Trophoblast cell (in vitro differentiated cells and primary cell): Measurements from ENCODE around the gene KCNQ4.

Experiments used
- DNase-seq, 2 donors: peaks; one replicate each; pipeline ENCODE4 v3.0.0-alpha.2; 2016
- H2AFZ ChIP-seq: 2 replicates; pipeline ENCODE4 v1.6.1; 2013; ENCODE audit warnings: low read length, moderate library complexity, mild to moderate bottlenecking; ENCODE audit not compliant: insufficient read depth, poor library complexity
- H2AK5ac ChIP-seq: 2 replicates; pipeline ENCODE4 v1.6.1; 2013; ENCODE audit warnings: mild to moderate bottlenecking, low read length
- H2BK120ac ChIP-seq: 2 replicates; pipeline ENCODE4 v1.6.1; 2013; ENCODE audit warnings: low read length, mild to moderate bottlenecking, moderate library complexity; ENCODE audit not compliant: insufficient read depth, poor library complexity
- H2BK12ac ChIP-seq: 2 replicates; pipeline ENCODE4 v1.6.1; 2013; ENCODE audit warnings: mild to moderate bottlenecking, low read length, moderate library complexity
- H2BK5ac ChIP-seq: 2 replicates; pipeline ENCODE4 v1.6.1; 2013; ENCODE audit warnings: low read length, low read depth, moderate library complexity, mild to moderate bottlenecking; ENCODE audit not compliant: poor library complexity
- H3K14ac ChIP-seq: 2 replicates; pipeline ENCODE4 v1.6.1; 2013; ENCODE audit warnings: mild to moderate bottlenecking, low read length
- H3K18ac ChIP-seq: 2 replicates; pipeline ENCODE4 v1.6.1; 2013; ENCODE audit warnings: mild to moderate bottlenecking, low read length
- H3K23ac ChIP-seq: 2 replicates; pipeline ENCODE4 v1.6.1; 2013; ENCODE audit warnings: low read length
- H3K27ac ChIP-seq: 2 replicates; pipeline ENCODE4 v1.5.1; 2013; ENCODE audit warnings: low read depth, mild to moderate bottlenecking, inconsistent platforms, low read length, moderate library complexity
- H3K27me3 ChIP-seq: 2 replicates; pipeline ENCODE4 v1.6.1; 2013; ENCODE audit warnings: inconsistent platforms, mild to moderate bottlenecking, low read length, moderate library complexity; ENCODE audit not compliant: insufficient read depth
- H3K36me3 ChIP-seq, 2 experiments: 1 replicate in 1 of 2; 2 replicates in 1 of 2; pipeline ENCODE4 v1.6.1; 2013; ENCODE audit warnings: low read length in 2 of 2, mild to moderate bottlenecking in 2 of 2, moderate library complexity in 1 of 2; ENCODE audit not compliant: insufficient read depth in 2 of 2, control insufficient read depth in 1 of 2
- H3K4ac ChIP-seq: 2 replicates; pipeline ENCODE4 v1.6.1; 2013; ENCODE audit warnings: low read depth, mild to moderate bottlenecking, low read length, moderate library complexity
- H3K4me1 ChIP-seq, 2 experiments: 1 replicate in 1 of 2; 2 replicates in 1 of 2; pipeline ENCODE4 v1.6.1; 2013; ENCODE audit warnings: low read length in 2 of 2, mild to moderate bottlenecking in 2 of 2, moderate library complexity in 1 of 2; ENCODE audit not compliant: insufficient read depth in 2 of 2, control insufficient read depth in 1 of 2
- H3K4me2 ChIP-seq: 2 replicates; pipeline ENCODE4 v1.6.1; 2013; ENCODE audit warnings: inconsistent platforms, mild to moderate bottlenecking, low read length, moderate library complexity
- H3K4me3 ChIP-seq: 2 replicates; pipeline ENCODE4 v1.5.1; 2013; ENCODE audit warnings: mild to moderate bottlenecking, low read depth, low read length, inconsistent platforms
- H3K79me1 ChIP-seq: one replicate; pipeline ENCODE4 v1.6.1; 2013; ENCODE audit warnings: low read length
- H3K79me2 ChIP-seq: 2 replicates; pipeline ENCODE4 v1.6.1; 2013; ENCODE audit warnings: low read length, mild to moderate bottlenecking; ENCODE audit not compliant: control insufficient read depth, insufficient read depth, poor library complexity
- H3K9ac ChIP-seq: 2 replicates; pipeline ENCODE4 v1.6.1; 2013; ENCODE audit warnings: mild to moderate bottlenecking, low read length
- H3K9me3 ChIP-seq: 2 replicates; pipeline ENCODE4 v1.6.1; 2013; ENCODE audit warnings: low read depth, mild to moderate bottlenecking, control low read depth, inconsistent platforms, low read length; ENCODE audit not compliant: insufficient read depth
- H4K12ac ChIP-seq: 2 replicates; pipeline ENCODE4 v1.6.1; 2013; ENCODE audit warnings: low read depth, mild to moderate bottlenecking, low read length, moderate library complexity
- H4K8ac ChIP-seq: 2 replicates; pipeline ENCODE4 v1.6.1; 2013; ENCODE audit warnings: low read depth, mild to moderate bottlenecking, low read length, moderate library complexity
- H4K91ac ChIP-seq: one replicate; pipeline ENCODE4 v1.6.1; 2013; ENCODE audit warnings: low read depth, mild to moderate bottlenecking, low read length, moderate library complexity
- WGBS: extraction: QIAGEN DNeasy Blood & Tissue Kit; methylation state at CpG from one replicate; pipeline ENCODE4 v1.1.7; 2013; ENCODE audit warnings: missing lambda C conversion rate; ENCODE audit not compliant: insufficient read length, insufficient coverage; ENCODE audit errors: extremely low coverage; 5-methylcytosine and 5-hydroxymethylcytosine counted together

Gene KCNQ4

DNA sequence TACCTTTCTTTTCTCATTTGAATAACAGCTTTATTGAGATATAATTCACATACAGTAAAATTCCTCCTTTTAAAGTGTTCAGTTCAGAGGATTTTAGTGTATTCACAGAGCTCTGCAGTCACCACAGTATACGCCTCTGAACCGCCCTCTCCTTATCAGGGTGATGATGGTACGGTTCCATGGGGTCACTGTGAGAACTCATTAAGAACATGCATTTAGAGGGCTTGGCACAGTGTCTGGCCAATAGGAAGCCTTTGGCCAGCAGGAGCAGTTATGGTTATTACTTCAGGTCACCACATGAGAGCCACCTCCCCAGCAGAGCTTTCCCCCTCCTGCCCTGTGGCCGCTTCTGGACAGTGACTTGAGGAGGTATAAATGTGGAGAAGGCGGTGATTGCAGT lies 27.3 kb downstream of the KCNQ4 start:
- H3K4ac ChIP-seq: no peak overlapping the region
- H4K8ac ChIP-seq: no peak overlapping the region
- H2AFZ ChIP-seq: no peak overlapping the region
- H3K79me1 ChIP-seq: no peaks in the 10 kb centered on the region
- no peak overlapping the region for H4K12ac ChIP-seq
- no peak overlapping the region for H3K4me2 ChIP-seq
- no peak overlapping the region for H3K14ac ChIP-seq
- H3K9me3 ChIP-seq: peaks cover 4% of the 10 kb centered on the region
- peaks cover 0 to 2% of the 10 kb centered on the region in 2 experiments for H3K4me1 ChIP-seq
- H3K27me3 ChIP-seq: no peaks in the 10 kb centered on the region
- no peak overlapping the region for H2BK12ac ChIP-seq
- H2BK120ac ChIP-seq: no peak overlapping the region
- no peak overlapping the region for H3K27ac ChIP-seq
- no peaks in the 10 kb centered on the region for H3K36me3 ChIP-seq
- H3K79me2 ChIP-seq: no peaks in the 10 kb centered on the region
- no peak overlapping the region for H3K23ac ChIP-seq
- H2BK5ac ChIP-seq: no peak overlapping the region
- H3K9ac ChIP-seq: no peak overlapping the region
- no peak overlapping the region for H2AK5ac ChIP-seq
- H4K91ac ChIP-seq: no peak overlapping the region
- no peak overlapping the region for H3K18ac ChIP-seq
- no peak for DNase-seq
- no CpG with 5 or more reads among the region's 5 CpGs for WGBS
- no peak overlapping the region for H3K4me3 ChIP-seq

DNA sequence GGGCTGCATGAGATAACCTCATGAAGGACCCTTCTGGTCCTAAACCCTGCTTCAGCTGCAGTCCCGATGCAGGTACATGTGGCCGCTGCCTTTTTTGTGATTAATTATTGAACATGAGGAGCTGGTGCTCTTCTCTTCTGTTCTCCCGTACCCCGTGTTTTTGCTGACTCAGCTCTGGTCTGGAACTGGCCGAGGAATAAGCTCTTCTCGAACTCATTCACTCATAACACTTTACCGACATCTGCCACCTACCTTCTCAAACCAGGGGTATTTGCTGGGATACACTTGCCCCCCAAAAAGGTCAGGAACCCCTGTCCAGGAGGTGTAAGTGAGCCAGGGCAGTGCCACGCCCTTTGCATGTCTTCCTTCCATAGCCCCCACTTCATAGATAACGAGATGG lies 31.8 kb downstream of the KCNQ4 start:
- peaks cover 12% of the 10 kb centered on the region for H3K9me3 ChIP-seq

DNA sequence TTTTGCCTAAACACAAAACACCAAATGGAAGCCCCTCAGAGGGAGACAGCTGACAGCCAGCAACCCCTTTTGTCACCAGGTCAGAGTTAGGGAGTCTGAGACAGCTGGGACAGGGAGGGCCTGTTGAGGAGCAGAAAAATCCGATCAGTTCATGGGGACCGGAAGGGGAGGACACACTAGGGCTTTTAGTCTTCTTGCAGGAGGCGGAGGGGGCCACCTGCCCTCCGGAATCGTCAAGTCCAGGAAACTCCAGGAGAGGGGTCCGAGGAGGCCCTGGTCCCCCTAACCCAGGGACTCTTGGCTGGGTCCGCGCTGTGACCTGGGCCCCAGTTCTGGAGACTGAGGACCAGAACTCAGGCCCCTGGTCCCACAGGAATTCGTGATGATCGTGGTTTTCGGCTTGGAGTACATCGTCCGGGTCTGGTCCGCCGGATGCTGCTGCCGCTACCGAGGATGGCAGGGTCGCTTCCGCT lies 34.2 kb downstream of the KCNQ4 start:
- H2AK5ac ChIP-seq: no peak overlapping the region
- H2BK120ac ChIP-seq: no peak overlapping the region
- no CpG with 5 or more reads among the region's 19 CpGs for WGBS
- no peak overlapping the region for H3K4ac ChIP-seq
- H4K12ac ChIP-seq: no peak overlapping the region
- peak overlapping the region; percentile 96 for H3K4me2 ChIP-seq
- H4K8ac ChIP-seq: no peak overlapping the region
- no peak overlapping the region for H2AFZ ChIP-seq
- H3K9ac ChIP-seq: no peak overlapping the region
- H3K79me1 ChIP-seq: no peaks in the 10 kb centered on the region
- H3K27ac ChIP-seq: no peak overlapping the region
- H3K4me3 ChIP-seq: no peak overlapping the region
- no peak overlapping the region for H3K23ac ChIP-seq
- no peaks in the 10 kb centered on the region for H3K79me2 ChIP-seq
- H3K27me3 ChIP-seq: peaks cover 14% of the 10 kb centered on the region
- H3K4me1 ChIP-seq: peaks cover 4% of the 10 kb centered on the region in 2 experiments
- DNase-seq: no peak
- H2BK12ac ChIP-seq: no peak overlapping the region
- H2BK5ac ChIP-seq: no peak overlapping the region
- no peak overlapping the region for H3K18ac ChIP-seq
- H3K9me3 ChIP-seq: peaks cover 12% of the 10 kb centered on the region
- H3K36me3 ChIP-seq: no peaks in the 10 kb centered on the region
- H3K14ac ChIP-seq: no peak overlapping the region
- H4K91ac ChIP-seq: no peak overlapping the region

More for the DNA sequence above, 31.8 kb downstream of the KCNQ4 start:
- Histone ChIP-seq H3K23ac (no peak overlapping the region), H3K14ac (no peak overlapping the region), H3K27me3 (peaks cover 14% of the 10 kb centered on the region), H3K4ac (no peak overlapping the region), H3K4me3 (no peak overlapping the region), H3K4me1 (peaks cover 4% of the 10 kb centered on the region in 2 experiments), H3K9ac (no peak overlapping the region), H4K8ac (no peak overlapping the region), H3K36me3 (no peaks in the 10 kb centered on the region), H2BK5ac (no peak overlapping the region), H2BK12ac (no peak overlapping the region), H2AK5ac (no peak overlapping the region), H4K12ac (no peak overlapping the region), H4K91ac (no peak overlapping the region), H3K79me2 (no peaks in the 10 kb centered on the region), H2AFZ (no peak overlapping the region), H3K27ac (no peak overlapping the region), H3K79me1 (no peaks in the 10 kb centered on the region), H3K4me2 (no peak overlapping the region), H3K18ac (no peak overlapping the region), H2BK120ac (no peak overlapping the region)
- no CpG with 5 or more reads among the region's 9 CpGs for WGBS
- no peak for DNase-seq

DNA sequence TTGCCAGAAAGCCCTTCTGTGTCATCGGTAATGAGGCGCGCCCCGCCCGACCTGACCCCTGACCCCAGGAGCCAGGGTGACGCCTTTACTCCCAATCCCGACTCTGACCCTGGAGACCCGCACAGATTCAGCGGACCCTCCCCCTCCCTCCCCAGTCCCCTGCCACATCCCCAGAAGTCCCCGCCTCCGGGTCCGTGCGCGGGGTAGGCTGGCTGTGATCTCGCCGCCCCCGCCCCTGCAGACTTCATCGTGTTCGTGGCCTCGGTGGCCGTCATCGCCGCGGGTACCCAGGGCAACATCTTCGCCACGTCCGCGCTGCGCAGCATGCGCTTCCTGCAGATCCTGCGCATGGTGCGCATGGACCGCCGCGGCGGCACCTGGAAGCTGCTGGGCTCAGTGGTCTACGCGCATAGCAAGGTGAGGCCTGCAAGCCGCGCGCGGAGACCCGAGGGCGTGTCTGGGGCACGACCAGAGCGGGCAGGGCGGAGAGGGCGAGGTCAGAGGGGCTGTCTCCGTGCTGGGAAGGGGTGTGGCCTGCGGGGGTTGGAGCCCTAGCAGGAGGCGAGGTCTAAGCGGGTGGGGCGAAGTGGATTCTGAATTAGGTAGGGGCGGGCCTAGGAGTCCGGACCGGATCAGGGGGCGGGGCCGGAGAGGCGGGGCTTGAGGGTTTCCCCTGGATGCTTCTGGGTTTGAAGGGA lies 34.8 kb downstream of the KCNQ4 start:
- Histone ChIP-seq H3K9ac (no peak overlapping the region), H3K79me2 (no peaks in the 10 kb centered on the region), H4K91ac (no peak overlapping the region), H3K23ac (no peak overlapping the region), H3K27ac (no peak overlapping the region), H2AFZ (peak overlapping the region; percentile 74), H3K79me1 (no peaks in the 10 kb centered on the region), H2BK120ac (no peak overlapping the region), H3K9me3 (peaks cover 8% of the 10 kb centered on the region), H3K14ac (no peak overlapping the region), H3K4me2 (peak overlapping the region; percentile 96), H3K4me1 (peaks cover 4% of the 10 kb centered on the region in 2 experiments), H4K12ac (no peak overlapping the region), H2AK5ac (no peak overlapping the region), H3K27me3 (peaks cover 14% of the 10 kb centered on the region), H3K18ac (no peak overlapping the region), H3K4me3 (peak overlapping the region; percentile 55), H4K8ac (no peak overlapping the region), H3K4ac (no peak overlapping the region), H3K36me3 (no peaks in the 10 kb centered on the region), H2BK5ac (no peak overlapping the region), H2BK12ac (no peak overlapping the region)
- DNase-seq: peak; percentile 27 to 46
- whole genome bisulfite sequencing: no CpG with 5 or more reads among the region's 59 CpGs
